ENCODE results near the gene UIMC1. TPM values are rescaled to one million over a fixed set of nuclear protein-coding genes. Genes with fewer than 3 reads are reported as not detected.
"Not testable (repeated sequence)": the region's sequence is repeated elsewhere in the genome, so short reads cannot be mapped to it uniquely, and the experiment has no call there.

Gene UIMC1
- 10 to 100 TPM; 30.0 to 34.3 (median 32.4) TPM for total RNA-seq

DNA sequence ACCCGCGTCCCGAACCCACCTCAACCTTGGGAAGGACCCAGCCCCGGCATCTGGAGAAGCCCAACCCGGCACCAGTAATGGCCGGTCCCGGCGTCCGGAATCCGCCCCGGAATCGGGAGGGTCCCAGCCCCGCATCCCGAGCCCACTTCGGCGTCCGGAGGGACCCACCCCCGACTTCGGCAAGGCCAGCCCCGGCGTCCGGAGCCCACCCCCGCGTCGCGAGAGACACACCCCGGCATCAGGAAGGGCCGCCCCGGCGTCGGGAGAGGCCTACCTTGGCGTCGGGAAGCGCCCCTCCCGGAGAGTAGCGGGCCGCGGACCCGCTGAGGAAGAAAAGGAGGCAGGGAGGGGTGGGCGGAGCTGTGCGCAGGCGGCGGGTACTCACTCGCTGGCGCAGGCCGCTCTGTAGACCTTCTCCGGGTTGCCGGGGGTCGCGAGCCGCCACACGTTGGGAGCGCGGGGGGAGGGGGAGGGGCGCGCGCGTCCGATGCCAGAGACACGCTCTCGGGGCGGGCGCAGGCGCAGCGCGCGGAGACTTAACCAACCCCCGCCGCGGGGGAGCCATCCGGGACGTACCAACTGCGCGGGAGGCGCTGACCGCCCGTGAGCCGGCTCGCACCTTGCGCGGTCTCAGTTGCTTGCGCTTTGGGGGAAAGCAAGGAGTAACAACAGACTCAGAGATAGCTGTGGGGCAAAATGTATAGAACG, at the start of gene UIMC1:
UIMC1 (minus strand) TSS at position 515 of the 708 bp plus-strand sequence. CDS start 24,164 bp downstream, outside the sequence.
- peak; percentile 92 to 93 for DNase-seq
- Histone ChIP-seq H3K36me3 (no peaks in the 10 kb centered on the region), H3K4me3 (replicated peaks in 1 of 3) (peak within 1 kb of the TSS; percentile 87 to 97 (median 91)), H3K27me3 (no peaks in the 10 kb centered on the region), H3K27ac (peak within 1 kb of the TSS; percentile 94 to 97 (median 94)), H3K4me1 (peaks cover 15% of the 10 kb centered on the region in 2 donors), H3K9me3 (no peaks in the 10 kb centered on the region)
- 0 to 1% methylated on average over 16 to 35 of the region's 83 CpGs for WGBS, 2 donors
- TF ChIP-seq CTCF (IDR thresholded peaks at IDR 0.05): peak in 1 of 6 experiments; percentile 18
- TF ChIP-seq POLR2A (IDR thresholded peaks at IDR 0.05): peak in 1 of 2 donors; percentile 54
- intact Hi-C loops (cut with DNase I): no loop called here

- TF ChIP-seq CTCF (IDR thresholded peaks at IDR 0.05) (no peak), POLR2A (IDR thresholded peaks at IDR 0.05) (no peak)
- Histone ChIP-seq H3K27ac (no peak overlapping the region), H3K4me3 (replicated peaks in 1 of 3) (no peak overlapping the region), H3K9me3 (no peaks in the 10 kb centered on the region), H3K4me1 (peaks cover 1% of the 10 kb centered on the region in 2 donors), H3K36me3 (peaks cover 11 to 35% of the 10 kb centered on the region in 2 donors), H3K27me3 (no peaks in the 10 kb centered on the region)
- intact Hi-C loops (cut with DNase I): no loop called here
- no peak for DNase-seq
- 90% methylated on average over 4 to 5 of the region's 5 CpGs for WGBS, 2 donors
Measured at GRCh38 chr5:177049285-177049684, 42.7 kb upstream of the UIMC1 start.

- H3K9me3 ChIP-seq: not testable (repeated sequence)
Measured at GRCh38 chr5:177048531-177048930, 42.0 kb upstream of the UIMC1 start.

DNA sequence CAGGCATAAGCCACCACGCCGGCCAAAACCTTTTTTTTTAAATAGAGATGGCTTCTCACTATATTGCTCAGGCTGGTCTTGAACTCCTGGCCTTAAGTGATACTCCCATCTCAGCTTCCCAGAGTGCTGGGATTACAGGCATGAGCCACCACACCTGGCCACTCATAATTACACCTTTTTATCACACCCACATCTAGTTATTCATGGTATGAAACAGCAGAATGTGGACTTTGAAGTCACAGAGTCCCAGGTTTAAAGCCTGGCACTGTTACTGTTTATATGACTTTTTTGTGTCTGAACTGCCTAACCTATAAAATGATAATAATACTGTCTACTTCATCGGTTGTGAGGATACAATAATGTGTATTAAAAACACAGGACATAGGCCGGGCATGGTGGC, 39.1 kb upstream of the UIMC1 start:
- Histone ChIP-seq H3K36me3 (peaks cover 11 to 17% of the 10 kb centered on the region in 2 donors), H3K27me3 (no peaks in the 10 kb centered on the region), H3K4me1 (peaks cover 27 to 33% of the 10 kb centered on the region in 2 donors), H3K27ac (no peak overlapping the region), H3K4me3 (replicated peaks in 1 of 3) (no peak overlapping the region), H3K9me3 (no peaks in the 10 kb centered on the region)
- no peak for DNase-seq
- TF ChIP-seq CTCF (IDR thresholded peaks at IDR 0.05) (no peak), POLR2A (IDR thresholded peaks at IDR 0.05) (no peak)
- intact Hi-C loops (cut with DNase I): no loop called here
- WGBS, 2 donors: 94 to 97% methylated on average over 4 of the region's 4 CpGs

More at GRCh38 chr5:177048531-177048930, 42.0 kb upstream of the UIMC1 start:
- H3K4me1 ChIP-seq; H3K27ac ChIP-seq; DNase-seq; H3K27me3 ChIP-seq; H3K4me3 ChIP-seq (replicated peaks in 1 of 3); intact Hi-C loops (cut with DNase I): not testable (repeated sequence)
- WGBS, 2 donors: 98% methylated on average over 7 of the region's 7 CpGs
- H3K36me3 ChIP-seq: peaks cover 11 to 35% of the 10 kb centered on the region in 2 donors

GRCh38 chr5:177044641-177045040, 38.1 kb upstream of the UIMC1 start:
- intact Hi-C loops (cut with DNase I): no loop called here
- no peak for DNase-seq
- no peak overlapping the region for H3K4me3 ChIP-seq (replicated peaks in 1 of 3)
- H3K27ac ChIP-seq: peak overlapping the region in 1 of 3 donors; percentile 33
- peaks cover 27 to 33% of the 10 kb centered on the region in 2 donors for H3K4me1 ChIP-seq
- no peaks in the 10 kb centered on the region for H3K27me3 ChIP-seq
- no peak for TF ChIP-seq POLR2A (IDR thresholded peaks at IDR 0.05)
- TF ChIP-seq CTCF (IDR thresholded peaks at IDR 0.05): no peak
- WGBS, 2 donors: 89 to 95% methylated on average over 1 of the region's 1 CpG
- H3K36me3 ChIP-seq: peaks cover 11 to 14% of the 10 kb centered on the region in 2 donors
- H3K9me3 ChIP-seq: no peaks in the 10 kb centered on the region

All from thyroid gland (tissue), 4 donors.